HG02763 (cell line): ENCODE results near the gene MSH2.

Experiments used
- ATAC-seq: cut with Tn5 transposase; IDR thresholded peaks from one replicate; pipeline ENCODE4 v1.9.1; 2021; ENCODE audit warnings: mild to moderate bottlenecking, moderate library complexity; ENCODE audit not compliant: unreplicated experiment

MSH2 gene

DNA sequence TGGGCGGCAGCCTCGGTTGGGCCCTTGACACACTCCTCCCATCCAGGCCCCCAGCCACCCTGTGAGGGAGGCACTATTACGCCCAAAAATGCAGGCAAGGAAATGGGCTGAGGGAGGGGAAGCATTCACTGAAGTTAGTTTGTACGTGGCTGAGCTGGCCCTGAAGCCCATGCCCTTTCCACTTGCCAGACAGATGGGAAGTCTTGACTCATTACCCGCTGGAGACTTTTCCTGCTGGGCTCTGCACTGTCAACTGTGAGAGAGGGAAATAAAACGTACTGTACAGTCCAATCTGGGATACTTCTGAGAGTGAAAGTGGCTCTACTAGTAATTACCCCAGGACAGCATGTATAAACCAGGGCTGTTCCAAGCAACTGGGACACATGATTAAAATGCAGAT, 125.9 kb downstream of the MSH2 start:
- no peak for ATAC-seq

GRCh38 chr2:47530105-47530760, 127.3 kb downstream of the MSH2 start:
- no peak for ATAC-seq

- ATAC-seq: no peak
Observed at GRCh38 chr2:47531378-47532042, 128.6 kb downstream of the MSH2 start.
